Measurements from ENCODE around the gene RPS15.

- no peak for TF ChIP-seq SPI1 (IDR thresholded peaks at IDR 0.05; ENCODE audit: low read depth, low read length)
- TF ChIP-seq POLR2AphosphoS5 (IDR thresholded peaks at IDR 0.05; ENCODE audit: low read depth, low read length): no peak
- TF ChIP-seq POLR2A (IDR thresholded peaks at IDR 0.05; ENCODE audit: low read depth, low read length): no peak
- TF ChIP-seq POU2F2 (IDR thresholded peaks at IDR 0.05; ENCODE audit: low read depth, low read length): no peak
These were observed 9.7 kb downstream of the RPS15 start for GRCh38 chr19:1447944-1448343.

All from GM12891 (cell line).